Astrocyte of the hippocampus (primary cell): ENCODE results near the gene CCDC127.

ENCODE experiments used
- DNase-seq: peaks from one replicate; pipeline ENCODE4 v3.0.0; 2011; ENCODE audit warnings: low read depth, low spot score

Gene CCDC127

GRCh38 chr5:158807-159447 lies 59.0 kb downstream of the CCDC127 start:
- DNase-seq, result no peak

- DNase-seq, result no peak
These were observed 60.2 kb downstream of the CCDC127 start for GRCh38 chr5:157801-158200.

- no peak for DNase-seq
These were observed 60.7 kb downstream of the CCDC127 start for GRCh38 chr5:157126-157715.

- no peak for DNase-seq
These were observed 61.4 kb downstream of the CCDC127 start for GRCh38 chr5:156411-157072.

GRCh38 chr5:155651-156410 lies 62.1 kb downstream of the CCDC127 start:
- DNase-seq, result no peak

- DNase-seq, result no peak
These were observed 63.1 kb downstream of the CCDC127 start for GRCh38 chr5:154826-155225.

GRCh38 chr5:154236-154635 lies 63.7 kb downstream of the CCDC127 start:
- no peak for DNase-seq

GRCh38 chr5:153256-153655 lies 64.7 kb downstream of the CCDC127 start:
- peak; percentile 53 for DNase-seq

GRCh38 chr5:152077-152476 lies 65.9 kb downstream of the CCDC127 start:
- no peak for DNase-seq

- DNase-seq, result no peak
These were observed 67.2 kb downstream of the CCDC127 start for GRCh38 chr5:150746-151145.

GRCh38 chr5:149745-150485 lies 68.0 kb downstream of the CCDC127 start:
- peak; percentile 56 for DNase-seq

- DNase-seq, result no peak
These were observed 70.2 kb downstream of the CCDC127 start for GRCh38 chr5:147751-148150.
